HG03135 (cell line): Measurements from ENCODE around the gene TAAR5.
A peak's percentile ranks its signal among the peaks of the same experiment; 100 is the strongest.
"Not testable (repeated sequence)": the region's sequence is repeated elsewhere in the genome, so short reads cannot be mapped to it uniquely, and the experiment has no call there.

Experiments used
- ATAC-seq: cut with Tn5 transposase; IDR thresholded peaks from one replicate; pipeline ENCODE4 v1.9.1; 2021; ENCODE audit warnings: mild to moderate bottlenecking, moderate library complexity; ENCODE audit not compliant: unreplicated experiment

Gene TAAR5, protein sequence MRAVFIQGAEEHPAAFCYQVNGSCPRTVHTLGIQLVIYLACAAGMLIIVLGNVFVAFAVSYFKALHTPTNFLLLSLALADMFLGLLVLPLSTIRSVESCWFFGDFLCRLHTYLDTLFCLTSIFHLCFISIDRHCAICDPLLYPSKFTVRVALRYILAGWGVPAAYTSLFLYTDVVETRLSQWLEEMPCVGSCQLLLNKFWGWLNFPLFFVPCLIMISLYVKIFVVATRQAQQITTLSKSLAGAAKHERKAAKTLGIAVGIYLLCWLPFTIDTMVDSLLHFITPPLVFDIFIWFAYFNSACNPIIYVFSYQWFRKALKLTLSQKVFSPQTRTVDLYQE

GRCh38 chr6:132589454-132589853, at the start of gene TAAR5:
Gene TAAR5, minus strand, starts transcription at chr6:132589741. Its CDS starts 55 bp downstream, at chr6:132589686.
- no peak for ATAC-seq

DNA sequence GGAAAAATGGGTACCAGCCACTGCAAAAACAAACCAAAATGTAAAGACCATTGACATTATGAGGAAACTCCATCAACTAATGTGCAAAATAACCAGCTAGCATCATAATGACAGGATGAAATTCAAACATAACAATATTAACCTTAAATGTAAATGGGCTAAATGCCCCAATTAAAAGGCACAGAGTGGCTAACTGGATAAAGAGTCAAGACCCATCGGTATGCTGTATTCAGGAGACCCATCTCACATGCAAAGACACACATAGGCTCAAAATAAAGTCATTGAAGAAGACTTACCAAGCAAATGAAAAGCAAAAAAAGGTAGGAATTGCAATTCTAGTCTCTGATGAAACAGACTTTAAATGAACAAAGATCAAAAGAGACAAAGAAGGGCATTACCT, 47.6 kb upstream of the TAAR5 start:
- ATAC-seq = not testable (repeated sequence)

- ATAC-seq = not testable (repeated sequence)
Observed at GRCh38 chr6:132635906-132636305, 46.4 kb upstream of the TAAR5 start.

DNA sequence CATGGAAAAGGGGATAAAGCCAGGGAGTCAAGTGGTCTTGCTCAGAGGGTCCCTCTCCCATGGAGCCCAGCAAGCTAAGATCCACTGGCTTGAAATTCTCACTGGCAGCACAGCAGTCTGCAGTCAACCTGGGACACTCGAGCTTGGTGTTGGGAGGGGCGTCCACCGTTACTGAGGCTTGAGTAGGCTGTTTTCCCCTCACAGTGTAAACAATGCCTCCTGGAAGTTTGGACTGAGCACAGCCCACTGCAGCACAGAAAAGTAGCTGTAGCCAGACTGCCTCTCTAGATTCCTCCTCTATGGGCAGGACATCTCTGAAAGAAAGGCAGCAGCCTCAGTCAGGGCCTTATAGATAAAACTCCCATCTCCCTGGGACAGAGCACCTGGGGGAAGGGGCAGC, 45.7 kb upstream of the TAAR5 start:
- ATAC-seq = not testable (repeated sequence)

DNA sequence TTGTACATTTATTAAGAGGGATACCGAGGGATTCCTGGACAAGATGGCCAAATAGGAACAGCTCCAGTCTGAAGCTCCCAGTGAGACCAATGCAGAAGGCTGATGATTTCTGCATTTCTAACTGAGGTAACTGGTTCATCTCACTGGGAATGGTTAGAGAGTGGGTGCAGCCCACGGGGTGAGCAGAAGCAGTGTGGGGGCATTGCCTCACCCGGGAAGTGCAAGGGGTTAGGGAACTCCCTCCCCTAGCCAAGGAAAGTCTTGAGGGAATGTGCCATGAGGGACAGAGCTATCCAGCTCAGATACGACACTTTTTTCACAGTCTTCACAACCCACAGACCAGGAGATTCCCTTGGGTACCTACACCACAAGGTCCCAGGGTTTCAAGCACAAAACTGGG, 45.3 kb upstream of the TAAR5 start:
- ATAC-seq = no peak

DNA sequence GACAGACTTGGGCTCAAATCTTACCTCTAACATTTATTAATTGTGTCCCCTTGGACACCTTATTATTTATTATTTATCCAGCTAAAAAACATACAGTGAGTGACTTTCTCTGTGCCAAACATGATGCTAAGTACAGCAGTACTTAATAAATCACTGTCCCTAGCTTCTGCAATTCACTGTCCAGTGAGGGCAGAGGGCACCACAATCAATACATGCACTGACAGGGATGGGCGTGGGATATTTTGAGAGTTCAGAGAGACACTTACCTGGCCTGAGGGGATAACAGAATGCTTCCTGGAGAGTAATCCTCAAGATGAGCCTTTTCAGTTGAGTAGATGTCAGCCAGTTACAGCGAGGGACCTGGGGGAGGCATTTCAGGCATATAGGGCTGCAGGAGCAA, 43.8 kb upstream of the TAAR5 start:
- ATAC-seq = no peak

DNA sequence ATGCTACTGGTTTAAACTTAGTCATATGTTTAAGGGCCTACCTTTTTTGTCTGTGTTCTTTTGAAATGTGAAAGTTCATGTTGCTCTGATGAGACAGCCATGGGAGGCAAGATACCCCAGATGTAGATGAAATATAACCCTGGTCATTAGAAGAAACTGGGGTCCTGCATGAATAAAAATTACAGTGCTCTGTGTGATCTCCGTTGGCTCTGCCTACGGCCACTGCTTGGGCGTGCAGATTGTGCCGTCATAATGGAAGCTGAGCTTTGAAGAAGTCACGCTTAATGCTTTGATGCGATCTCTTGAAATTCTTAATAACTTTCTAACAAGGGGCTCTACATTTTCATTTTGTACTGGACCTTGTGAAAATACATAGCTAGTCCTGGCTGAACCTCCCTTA, 34.6 kb upstream of the TAAR5 start, which contains the start of gene TAAR2:
Gene TAAR2, minus strand, starts transcription at position 101 of the 400 bp plus-strand sequence. Its CDS starts 0 bp downstream, at position 101.
- no peak for ATAC-seq

GRCh38 chr6:132623106-132623845, 33.7 kb upstream of the TAAR5 start:
- no peak for ATAC-seq

- no peak for ATAC-seq
Observed at GRCh38 chr6:132616677-132617076, 27.1 kb upstream of the TAAR5 start.

- ATAC-seq = peak; percentile 61
Observed at GRCh38 chr6:132614554-132614953, 25.0 kb upstream of the TAAR5 start.

DNA sequence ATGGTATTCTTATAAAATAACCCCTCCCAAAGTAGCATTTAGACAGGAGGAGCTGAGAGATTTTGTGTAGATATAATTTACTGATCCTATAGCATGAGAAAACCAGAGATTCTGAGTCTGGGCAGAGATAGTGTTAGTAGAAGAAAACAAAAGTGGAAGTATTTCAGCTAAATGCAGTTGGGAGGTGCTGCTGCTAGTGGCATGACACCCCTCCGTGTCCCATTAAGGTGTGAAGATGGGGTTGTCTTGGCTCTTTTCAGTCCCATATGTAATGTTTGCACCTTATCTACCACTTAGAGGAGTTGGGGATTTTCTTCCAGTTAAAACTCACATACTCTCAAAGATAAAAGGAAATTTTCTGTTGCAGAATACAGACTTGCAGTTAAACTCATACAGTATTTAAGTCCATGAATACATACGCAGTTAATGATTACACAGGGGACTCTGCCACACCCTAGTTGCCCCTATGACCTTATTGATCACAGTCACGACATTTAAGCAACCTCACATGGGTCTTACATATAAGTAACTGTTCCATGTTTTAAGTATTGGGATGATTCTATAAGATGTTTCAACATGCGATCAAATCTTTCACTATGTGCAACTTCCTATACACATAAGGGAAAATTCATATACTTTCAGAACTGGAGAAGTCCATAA, 23.0 kb upstream of the TAAR5 start:
- no peak for ATAC-seq

DNA sequence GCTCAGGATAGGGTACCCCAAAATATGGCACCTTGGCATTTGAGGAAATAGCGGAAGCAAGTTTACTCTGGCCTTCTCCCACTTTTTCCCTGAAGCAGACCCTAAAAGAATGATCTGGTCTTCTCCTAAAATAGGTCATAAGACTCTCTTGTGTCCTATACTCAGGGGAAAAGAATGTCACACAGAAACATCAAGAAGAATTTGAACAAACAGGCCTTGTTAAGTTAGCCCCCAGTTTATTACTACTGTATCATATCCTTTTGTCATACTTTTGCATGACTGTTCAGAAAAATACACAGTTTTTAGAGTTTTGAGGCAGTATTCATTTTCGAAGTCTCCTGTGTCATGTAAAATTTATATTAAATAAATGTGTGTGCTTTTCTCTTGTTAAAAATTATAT, 22.1 kb upstream of the TAAR5 start:
- no peak for ATAC-seq

DNA sequence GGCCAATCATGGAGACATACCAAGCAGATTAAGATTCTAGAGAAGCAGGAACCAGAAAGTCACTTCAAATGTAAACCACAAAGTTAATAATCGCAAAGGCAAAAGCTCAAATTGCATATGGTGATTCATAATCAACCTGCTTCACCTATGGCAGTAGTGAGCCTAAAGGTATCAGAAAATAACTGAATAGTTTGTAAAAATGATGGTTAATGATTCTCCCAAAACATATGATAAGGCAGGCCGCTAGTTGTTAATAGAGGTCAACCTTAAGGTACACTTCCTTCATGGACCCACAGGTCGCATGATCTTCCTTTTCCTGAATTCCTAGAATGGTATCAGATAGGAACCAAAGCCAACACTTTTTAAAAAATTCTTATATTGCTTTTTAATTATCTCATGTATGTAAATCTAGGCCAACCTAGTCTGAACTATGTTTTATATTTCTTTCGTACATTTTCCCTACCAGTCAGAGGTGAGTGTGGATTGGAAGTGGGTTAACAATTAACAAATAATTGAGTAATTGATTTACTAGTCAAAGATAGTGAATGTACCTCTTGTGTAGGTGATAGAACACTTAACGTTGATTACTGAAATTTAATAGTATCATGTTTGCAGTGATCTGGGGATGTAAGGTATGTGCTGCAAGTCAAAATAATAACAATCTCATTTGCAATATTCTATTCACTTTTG, 18.1 kb upstream of the TAAR5 start:
- ATAC-seq = peak; percentile 90

DNA sequence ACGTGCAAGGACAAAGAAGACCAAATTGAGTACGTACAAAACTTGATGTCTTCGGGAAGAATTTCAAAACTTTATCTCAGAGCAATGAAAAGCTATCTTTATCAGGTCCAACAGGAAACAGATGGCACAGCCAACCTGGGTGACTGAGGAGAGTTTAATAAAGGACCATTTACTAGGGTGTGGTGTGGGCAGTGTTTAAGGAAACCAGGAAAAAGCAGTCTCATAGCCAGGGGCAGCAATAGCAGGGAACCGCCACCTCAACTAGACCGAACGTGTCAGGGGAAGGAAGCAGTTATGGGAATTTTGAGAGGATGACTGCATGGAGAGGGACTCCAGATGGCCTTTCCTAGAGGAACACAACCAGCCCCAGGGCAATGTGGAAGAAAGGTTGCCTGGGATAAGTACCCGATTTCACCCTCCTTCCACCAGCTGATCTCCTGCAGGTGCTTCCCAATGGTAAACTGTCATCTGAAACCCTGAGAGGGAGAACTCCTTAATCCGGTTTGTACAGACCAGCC, 15.2 kb upstream of the TAAR5 start:
- no peak for ATAC-seq

DNA sequence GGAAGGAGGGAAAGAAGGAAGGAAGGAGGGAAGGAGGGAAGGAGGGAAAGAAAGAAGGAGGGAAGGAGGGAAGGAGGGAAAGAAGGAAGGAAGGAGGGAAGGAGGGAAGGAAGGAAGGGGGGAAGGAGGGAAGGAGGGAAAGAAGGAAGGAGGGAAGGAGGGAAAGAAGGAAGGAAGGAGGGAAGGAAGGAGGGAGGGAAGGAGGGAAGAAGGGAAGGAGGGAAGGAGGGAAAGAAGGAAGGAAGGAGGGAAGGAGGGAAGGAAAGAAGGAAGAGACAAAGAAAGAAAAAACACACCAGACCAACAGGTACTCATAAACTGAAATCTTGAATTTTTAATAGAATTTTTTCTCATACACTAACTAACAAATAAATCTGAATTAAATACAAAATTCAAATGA, 11.4 kb upstream of the TAAR5 start:
- ATAC-seq = not testable (repeated sequence)

DNA sequence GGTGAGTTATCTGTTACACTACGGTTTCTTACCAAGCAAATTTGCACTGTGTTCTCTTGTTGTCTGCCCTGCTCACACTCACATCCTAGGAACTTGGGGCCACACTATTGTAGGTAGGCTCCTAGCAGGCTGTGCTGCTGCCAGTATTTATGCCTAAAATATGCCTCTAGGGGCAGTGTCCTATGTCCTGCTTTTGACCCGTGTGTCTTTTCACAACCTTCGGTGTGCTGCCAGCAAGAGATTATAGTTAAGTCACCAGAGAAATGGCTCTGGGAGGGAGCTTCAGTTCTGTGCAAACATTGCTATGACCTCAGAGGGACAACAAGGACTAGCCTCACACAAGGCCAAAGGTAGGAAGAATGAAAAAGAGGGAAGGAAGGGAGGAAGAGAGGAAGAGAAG, 8.9 kb upstream of the TAAR5 start:
- ATAC-seq = peak; percentile 60

DNA sequence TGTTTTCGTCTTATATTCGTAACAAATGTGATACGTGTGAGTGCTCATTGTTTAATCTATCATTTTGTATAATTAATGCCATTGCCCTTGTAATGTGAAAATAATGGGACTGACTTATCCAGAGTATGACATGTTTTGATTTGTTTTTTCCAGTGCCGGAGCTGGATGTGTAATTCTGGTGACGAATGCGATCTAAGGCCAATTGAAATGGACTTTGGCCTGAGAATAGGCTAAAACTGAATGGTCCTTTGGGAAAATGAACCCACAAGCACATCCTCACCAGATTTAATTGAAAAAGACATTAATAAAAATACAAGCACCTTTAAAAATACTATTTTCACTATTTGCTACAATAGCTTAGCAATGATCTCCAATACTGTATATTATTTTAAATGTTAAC, 6.7 kb upstream of the TAAR5 start:
- ATAC-seq = no peak

DNA sequence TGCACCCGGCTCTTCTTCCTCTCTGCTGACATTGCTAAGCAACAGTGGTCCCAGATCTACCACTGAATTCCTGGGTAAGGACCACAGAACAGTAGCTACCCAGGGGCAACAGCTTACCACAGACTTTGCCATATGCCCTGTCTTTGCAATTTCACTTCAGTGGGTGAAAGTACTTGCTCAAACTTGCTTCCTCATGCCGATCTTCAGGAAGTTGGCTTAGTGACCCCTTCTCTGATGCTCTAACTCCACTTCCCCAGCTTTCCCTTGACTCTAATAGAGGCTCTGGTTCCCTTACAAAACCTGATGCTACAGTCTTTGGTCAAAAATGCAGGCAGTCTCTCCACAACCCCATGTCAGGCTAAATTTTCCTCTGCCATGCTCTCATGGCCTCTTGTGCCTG, 3.3 kb upstream of the TAAR5 start:
- no peak for ATAC-seq

GRCh38 chr6:132590362-132590761, 821 bp upstream of the TAAR5 start:
- no peak for ATAC-seq

GRCh38 chr6:132587424-132587823, 2.1 kb downstream of the TAAR5 start:
- no peak for ATAC-seq

GRCh38 chr6:132584698-132585097, 4.8 kb downstream of the TAAR5 start:
- ATAC-seq = no peak
